ENCODE results near the gene NR1H4.

GRCh38 chr12:100445081-100445481 lies 28.6 kb upstream of the NR1H4 start:
- no peak for TF ChIP-seq CTCF (IDR thresholded peaks at IDR 0.05)
- TF ChIP-seq POLR2AphosphoS5 (IDR thresholded peaks at IDR 0.05), result no peak
- TF ChIP-seq POLR2A (IDR thresholded peaks at IDR 0.05), result no peak
